Hepatocyte (in vitro differentiated cells): Measurements from ENCODE around the gene JMJD1C. TPM values are rescaled to one million over a fixed set of nuclear protein-coding genes. Genes with fewer than 3 reads are reported as not detected.

Source experiments
- DNase-seq: peaks from one replicate; pipeline ENCODE4 v3.0.0-alpha.2; 2016; ENCODE audit warnings: low spot score
- H2AFZ ChIP-seq: fragments of 200-600 bp; sonication (generic); 2 replicates; pipeline ENCODE4 v1.6.0; 2016; ENCODE audit warnings: antibody characterized with exemption, mild to moderate bottlenecking
- H3K27ac ChIP-seq: fragments of 200-600 bp; sonication (generic); 2 replicates; pipeline ENCODE4 v1.5.1; 2016; ENCODE audit warnings: mild to moderate bottlenecking
- H3K27me3 ChIP-seq: fragments of 200-600 bp; sonication (generic); 2 replicates; pipeline ENCODE4 v1.6.1; 2016
- H3K36me3 ChIP-seq: fragments of 200-600 bp; sonication (generic); replicated peaks from 2 replicates; pipeline ENCODE4 v1.5.1; 2016; ENCODE audit warnings: low read depth; ENCODE audit not compliant: insufficient read depth
- H3K4me1 ChIP-seq: fragments of 200-600 bp; sonication (generic); 2 replicates; pipeline ENCODE4 v1.5.1; 2016; ENCODE audit warnings: mild to moderate bottlenecking, moderate library complexity; ENCODE audit not compliant: insufficient read depth
- H3K4me2 ChIP-seq: fragments of 200-600 bp; sonication (generic); 2 replicates; pipeline ENCODE4 v1.6.0; 2016
- H3K4me3 ChIP-seq: fragments of 200-600 bp; sonication (generic); 2 replicates; pipeline ENCODE4 v1.5.1; 2016; ENCODE audit warnings: mild to moderate bottlenecking
- H3K79me2 ChIP-seq: fragments of 200-600 bp; sonication (generic); 2 replicates; pipeline ENCODE4 v1.6.0; 2017; ENCODE audit warnings: mild to moderate bottlenecking
- H3K9me2 ChIP-seq: fragments of 200-600 bp; sonication (generic); replicated peaks from 2 replicates; pipeline ENCODE4 v1.6.0; 2017; ENCODE audit warnings: mild to moderate bottlenecking; ENCODE audit not compliant: insufficient read depth
- H3K9me3 ChIP-seq: fragments of 200-600 bp; sonication (generic); 2 replicates; pipeline ENCODE4 v1.5.1; 2016; ENCODE audit warnings: low read depth, mild to moderate bottlenecking
- H4K20me1 ChIP-seq: fragments of 200-600 bp; sonication (generic); 2 replicates; pipeline ENCODE4 v1.6.0; 2016; ENCODE audit warnings: mild to moderate bottlenecking; ENCODE audit not compliant: insufficient read depth, poor library complexity, severe bottlenecking
- EZH2 ChIP-seq: fragments of 200-600 bp; sonication (generic); IDR thresholded peaks from 2 replicates; pipeline ENCODE4 v1.6.1; 2016; ENCODE audit warnings: antibody characterized with exemption, mild to moderate bottlenecking, borderline replicate concordance
- EZH2phosphoT487 ChIP-seq: fragments of 200-600 bp; sonication (generic); IDR thresholded peaks from one replicate; pipeline ENCODE4 v1.6.1; 2018; ENCODE audit warnings: antibody characterized with exemption, mild to moderate bottlenecking, low read depth, moderate library complexity; ENCODE audit not compliant: unreplicated experiment, severe bottlenecking
- WGBS: methylation state at CpG from one replicate; pipeline ENCODE4 v1.1.6; 2016; ENCODE audit warnings: low lambda C conversion rate; ENCODE audit errors: missing lambda C conversion rate; 5-methylcytosine and 5-hydroxymethylcytosine counted together
- polyA plus RNA-seq: library from polyadenylated mRNA; unstranded; fragments of >200 nt; fragmentation: Nextera tagmentation; extraction: Ambion mirVana; gene quantifications from 2 replicates; pipeline ENCODE4 v1.2.1, GENCODE V29; 2016
- total RNA-seq: library from RNA; depleted of rRNA; stranded (reverse); fragments of >200 nt; gene quantifications from 2 replicates; pipeline ENCODE4 v1.2.3, GENCODE V29; 2014
- TF ChIP-seq, protein P1 (sequence below): fragments of 200-600 bp; sonication (generic); IDR thresholded peaks from 2 replicates; pipeline ENCODE4 v1.5.1; 2016; ENCODE audit warnings: antibody characterized with exemption, mild to moderate bottlenecking; ENCODE audit not compliant: poor library complexity

The JMJD1C gene
- total and polyA plus RNA-seq, 2 experiments from 2014 or later = 43.2 to 177 TPM

DNA sequence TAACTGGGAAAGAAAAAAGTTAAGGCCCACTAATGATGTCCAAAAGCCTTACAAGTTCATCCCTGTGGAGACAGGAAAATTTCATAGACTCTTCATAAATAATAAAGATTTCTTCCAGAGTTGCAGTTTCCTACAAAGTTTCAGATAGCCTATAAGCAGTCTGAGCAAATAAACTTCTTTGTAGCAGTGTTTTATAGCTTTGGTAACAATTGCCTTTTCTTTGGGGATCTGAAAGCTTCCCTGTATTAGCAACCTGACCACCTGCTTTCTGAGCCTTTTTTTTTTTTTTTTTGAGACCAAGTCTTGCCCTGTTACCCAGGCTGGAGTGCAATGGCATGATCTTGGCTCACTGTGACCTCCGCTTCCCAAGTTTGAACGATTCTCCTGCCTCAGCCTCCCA is 182.7 kb downstream of the JMJD1C start:
- no peak for TF ChIP-seq EZH2
- TF ChIP-seq, protein P1, sequence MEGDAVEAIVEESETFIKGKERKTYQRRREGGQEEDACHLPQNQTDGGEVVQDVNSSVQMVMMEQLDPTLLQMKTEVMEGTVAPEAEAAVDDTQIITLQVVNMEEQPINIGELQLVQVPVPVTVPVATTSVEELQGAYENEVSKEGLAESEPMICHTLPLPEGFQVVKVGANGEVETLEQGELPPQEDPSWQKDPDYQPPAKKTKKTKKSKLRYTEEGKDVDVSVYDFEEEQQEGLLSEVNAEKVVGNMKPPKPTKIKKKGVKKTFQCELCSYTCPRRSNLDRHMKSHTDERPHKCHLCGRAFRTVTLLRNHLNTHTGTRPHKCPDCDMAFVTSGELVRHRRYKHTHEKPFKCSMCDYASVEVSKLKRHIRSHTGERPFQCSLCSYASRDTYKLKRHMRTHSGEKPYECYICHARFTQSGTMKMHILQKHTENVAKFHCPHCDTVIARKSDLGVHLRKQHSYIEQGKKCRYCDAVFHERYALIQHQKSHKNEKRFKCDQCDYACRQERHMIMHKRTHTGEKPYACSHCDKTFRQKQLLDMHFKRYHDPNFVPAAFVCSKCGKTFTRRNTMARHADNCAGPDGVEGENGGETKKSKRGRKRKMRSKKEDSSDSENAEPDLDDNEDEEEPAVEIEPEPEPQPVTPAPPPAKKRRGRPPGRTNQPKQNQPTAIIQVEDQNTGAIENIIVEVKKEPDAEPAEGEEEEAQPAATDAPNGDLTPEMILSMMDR = no peak
- no peak for TF ChIP-seq EZH2phosphoT487
- H3K9me2 ChIP-seq = no peaks in the 10 kb centered on the region
- 100% methylated on average over 2 of the region's 2 CpGs for WGBS
- H3K4me1 ChIP-seq = no peaks in the 10 kb centered on the region
- H3K36me3 ChIP-seq = no peaks in the 10 kb centered on the region
- H3K27me3 ChIP-seq = no peaks in the 10 kb centered on the region
- H4K20me1 ChIP-seq = no peaks in the 10 kb centered on the region
- H3K4me3 ChIP-seq = no peak overlapping the region
- H3K79me2 ChIP-seq = peaks cover 76% of the 10 kb centered on the region
- no peak overlapping the region for H3K4me2 ChIP-seq
- no peak overlapping the region for H3K27ac ChIP-seq
- no peak overlapping the region for H2AFZ ChIP-seq
- DNase-seq = no peak
- H3K9me3 ChIP-seq = no peaks in the 10 kb centered on the region

DNA sequence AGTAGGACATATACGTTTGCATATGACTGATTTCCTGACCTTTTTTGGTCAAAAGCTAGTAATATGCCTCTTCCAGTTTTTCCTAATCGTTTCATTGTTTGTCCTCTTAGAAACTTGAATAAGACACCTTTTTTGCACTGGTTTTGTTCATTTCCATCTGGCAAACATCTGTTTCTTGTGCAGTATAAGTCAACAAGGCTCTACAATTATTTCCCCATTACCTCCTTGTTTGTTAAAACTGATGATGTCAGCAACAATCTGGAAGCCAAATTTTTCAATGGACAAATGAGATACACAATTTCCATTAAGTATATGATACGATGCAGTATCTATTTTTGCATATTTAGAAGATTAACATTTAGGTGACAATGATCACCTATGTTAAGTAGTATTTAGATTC is 183.8 kb downstream of the JMJD1C start:
- H3K9me2 ChIP-seq = no peaks in the 10 kb centered on the region
- TF ChIP-seq, protein P1 = no peak
- no peak for TF ChIP-seq EZH2phosphoT487
- TF ChIP-seq EZH2 = no peak
- 67% methylated on average over 3 of the region's 3 CpGs for WGBS

DNA sequence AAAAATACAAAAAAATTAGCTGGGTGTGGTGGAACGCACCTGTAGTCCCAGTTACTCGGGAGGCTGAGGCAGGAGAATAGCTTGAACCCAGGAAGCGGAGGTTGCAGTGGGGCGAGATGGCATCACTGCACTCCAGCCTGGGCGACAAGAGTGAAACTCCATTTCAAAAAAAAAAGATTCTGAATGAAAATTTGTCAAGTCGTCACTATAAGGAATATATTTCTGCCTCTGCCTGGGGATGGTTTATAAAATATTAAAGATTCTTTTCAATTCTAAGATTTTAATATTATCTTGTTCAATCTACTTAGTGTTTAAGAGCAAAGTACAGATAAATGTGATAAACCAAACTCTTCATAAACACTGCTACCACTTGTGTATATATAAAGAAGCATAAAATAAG is 185.4 kb downstream of the JMJD1C start:
- Histone ChIP-seq H3K79me2 (peaks cover 67% of the 10 kb centered on the region), H3K36me3 (no peaks in the 10 kb centered on the region), H3K27ac (no peak overlapping the region), H3K4me2 (no peak overlapping the region), H3K9me3 (no peaks in the 10 kb centered on the region), H3K9me2 (no peaks in the 10 kb centered on the region), H3K4me3 (no peak overlapping the region), H3K27me3 (no peaks in the 10 kb centered on the region), H3K4me1 (no peaks in the 10 kb centered on the region), H2AFZ (no peak overlapping the region), H4K20me1 (no peaks in the 10 kb centered on the region)
- DNase-seq = no peak
- WGBS = 97% methylated on average over 6 of the region's 6 CpGs
- TF ChIP-seq, protein P1 = no peak
- TF ChIP-seq EZH2phosphoT487 (no peak), EZH2 (no peak)

More for the DNA sequence above, 183.8 kb downstream of the JMJD1C start:
- Histone ChIP-seq H2AFZ (no peak overlapping the region), H3K27ac (no peak overlapping the region), H4K20me1 (no peaks in the 10 kb centered on the region), H3K9me3 (no peaks in the 10 kb centered on the region), H3K4me2 (no peak overlapping the region), H3K4me1 (no peaks in the 10 kb centered on the region), H3K79me2 (peaks cover 75% of the 10 kb centered on the region), H3K36me3 (no peaks in the 10 kb centered on the region), H3K4me3 (no peak overlapping the region), H3K27me3 (no peaks in the 10 kb centered on the region)
- DNase-seq = no peak

DNA sequence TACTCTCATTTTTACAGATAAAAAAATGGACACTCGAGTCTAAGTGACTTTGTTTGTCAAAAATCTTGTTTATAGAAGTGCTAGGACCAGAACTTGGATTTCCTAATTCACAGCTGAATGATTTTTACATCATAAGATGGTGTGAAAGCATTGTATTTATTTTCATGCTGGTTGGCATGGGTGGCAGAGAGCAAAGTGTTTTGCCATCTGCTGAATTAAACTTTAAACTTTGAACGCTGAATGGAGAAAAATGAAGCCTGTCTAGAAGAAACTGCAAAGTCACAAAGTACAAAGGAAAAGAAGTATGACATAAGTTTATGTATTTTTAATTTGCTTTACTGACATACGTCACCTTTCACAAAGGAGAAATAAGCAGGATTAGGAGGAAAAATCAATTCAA is 190.7 kb downstream of the JMJD1C start:
- H3K79me2 ChIP-seq = peaks cover 88% of the 10 kb centered on the region
- 94% methylated on average over 3 of the region's 3 CpGs for WGBS

More for the DNA sequence above, 190.7 kb downstream of the JMJD1C start:
- TF ChIP-seq EZH2phosphoT487 = no peak
- TF ChIP-seq, protein P1 = no peak
- TF ChIP-seq EZH2 = no peak
- no peak overlapping the region for H2AFZ ChIP-seq
- H3K36me3 ChIP-seq = no peaks in the 10 kb centered on the region
- H3K9me2 ChIP-seq = no peaks in the 10 kb centered on the region
- peaks cover 7% of the 10 kb centered on the region for H3K4me1 ChIP-seq
- no peak overlapping the region for H3K27ac ChIP-seq
- H3K4me2 ChIP-seq = no peak overlapping the region
- no peaks in the 10 kb centered on the region for H4K20me1 ChIP-seq
- no peak for DNase-seq
- no peaks in the 10 kb centered on the region for H3K27me3 ChIP-seq
- H3K9me3 ChIP-seq = no peaks in the 10 kb centered on the region
- no peak overlapping the region for H3K4me3 ChIP-seq
